ENCODE data around the gene SSBP4.

DNA sequence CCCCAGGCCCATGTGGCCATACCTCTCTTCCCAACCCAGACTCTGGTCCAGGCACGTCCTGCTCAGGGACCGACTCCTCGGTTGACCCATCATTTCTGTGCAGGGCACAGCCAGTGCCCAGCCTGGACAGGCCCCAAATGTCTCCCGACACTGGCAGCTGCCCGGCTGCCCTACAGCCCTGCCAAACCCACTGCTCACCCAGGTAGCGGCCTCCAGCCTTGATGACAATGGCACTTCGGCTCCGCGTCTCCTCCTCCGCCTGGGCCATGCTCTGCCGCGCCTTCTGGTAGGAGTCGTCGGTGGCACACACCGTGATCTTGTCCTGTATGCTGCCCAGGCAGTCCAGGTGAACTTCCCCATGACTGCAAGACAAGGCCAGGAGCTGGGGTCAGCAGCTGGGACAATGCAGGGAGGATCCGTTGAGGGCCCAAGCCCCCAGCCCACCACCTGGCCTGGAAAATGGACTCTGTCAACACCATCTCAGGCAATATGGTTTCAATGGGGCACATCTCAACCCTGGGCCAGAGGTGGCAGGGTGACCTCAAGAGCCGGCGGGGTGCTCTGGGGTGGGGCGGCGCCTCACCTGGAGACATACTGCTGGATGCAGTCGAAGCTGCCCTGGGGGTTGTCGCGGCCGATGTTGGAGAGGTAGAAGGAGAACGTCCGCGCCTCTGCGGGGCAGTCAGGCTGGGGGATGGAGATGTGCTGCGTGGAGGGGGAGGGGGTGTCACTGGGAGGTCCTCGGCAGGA, 46.2 kb downstream of the SSBP4 start:
- no peak for TF ChIP-seq CEBPB (IDR thresholded peaks at IDR 0.05)
- no peak for TF ChIP-seq EP300 (IDR thresholded peaks at IDR 0.05; ENCODE audit: borderline replicate concordance)
- TF ChIP-seq TEAD4 (IDR thresholded peaks at IDR 0.05), result no peak
- TF ChIP-seq RAD21 (IDR thresholded peaks at IDR 0.05; ENCODE audit: low read depth), result no peak
- no peak for TF ChIP-seq CREB1 (IDR thresholded peaks at IDR 0.05; ENCODE audit: low read depth)
- TF ChIP-seq, protein P1, sequence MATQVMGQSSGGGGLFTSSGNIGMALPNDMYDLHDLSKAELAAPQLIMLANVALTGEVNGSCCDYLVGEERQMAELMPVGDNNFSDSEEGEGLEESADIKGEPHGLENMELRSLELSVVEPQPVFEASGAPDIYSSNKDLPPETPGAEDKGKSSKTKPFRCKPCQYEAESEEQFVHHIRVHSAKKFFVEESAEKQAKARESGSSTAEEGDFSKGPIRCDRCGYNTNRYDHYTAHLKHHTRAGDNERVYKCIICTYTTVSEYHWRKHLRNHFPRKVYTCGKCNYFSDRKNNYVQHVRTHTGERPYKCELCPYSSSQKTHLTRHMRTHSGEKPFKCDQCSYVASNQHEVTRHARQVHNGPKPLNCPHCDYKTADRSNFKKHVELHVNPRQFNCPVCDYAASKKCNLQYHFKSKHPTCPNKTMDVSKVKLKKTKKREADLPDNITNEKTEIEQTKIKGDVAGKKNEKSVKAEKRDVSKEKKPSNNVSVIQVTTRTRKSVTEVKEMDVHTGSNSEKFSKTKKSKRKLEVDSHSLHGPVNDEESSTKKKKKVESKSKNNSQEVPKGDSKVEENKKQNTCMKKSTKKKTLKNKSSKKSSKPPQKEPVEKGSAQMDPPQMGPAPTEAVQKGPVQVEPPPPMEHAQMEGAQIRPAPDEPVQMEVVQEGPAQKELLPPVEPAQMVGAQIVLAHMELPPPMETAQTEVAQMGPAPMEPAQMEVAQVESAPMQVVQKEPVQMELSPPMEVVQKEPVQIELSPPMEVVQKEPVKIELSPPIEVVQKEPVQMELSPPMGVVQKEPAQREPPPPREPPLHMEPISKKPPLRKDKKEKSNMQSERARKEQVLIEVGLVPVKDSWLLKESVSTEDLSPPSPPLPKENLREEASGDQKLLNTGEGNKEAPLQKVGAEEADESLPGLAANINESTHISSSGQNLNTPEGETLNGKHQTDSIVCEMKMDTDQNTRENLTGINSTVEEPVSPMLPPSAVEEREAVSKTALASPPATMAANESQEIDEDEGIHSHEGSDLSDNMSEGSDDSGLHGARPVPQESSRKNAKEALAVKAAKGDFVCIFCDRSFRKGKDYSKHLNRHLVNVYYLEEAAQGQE (IDR thresholded peaks at IDR 0.05; ENCODE audit: low read depth), result no peak
- no peak for TF ChIP-seq FOXM1 (IDR thresholded peaks at IDR 0.05; ENCODE audit: borderline replicate concordance, low read depth)
- no peak for TF ChIP-seq TCF12 (IDR thresholded peaks at IDR 0.05; ENCODE audit: low read depth)
- no peak for TF ChIP-seq EGR1 (IDR thresholded peaks at IDR 0.05)
- no peak for TF ChIP-seq YY1 (IDR thresholded peaks at IDR 0.05; ENCODE audit: low read depth)
- TF ChIP-seq ZBTB7A (IDR thresholded peaks at IDR 0.05; ENCODE audit: low read depth), result no peak
- TF ChIP-seq, protein P2, sequence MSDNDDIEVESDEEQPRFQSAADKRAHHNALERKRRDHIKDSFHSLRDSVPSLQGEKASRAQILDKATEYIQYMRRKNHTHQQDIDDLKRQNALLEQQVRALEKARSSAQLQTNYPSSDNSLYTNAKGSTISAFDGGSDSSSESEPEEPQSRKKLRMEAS (IDR thresholded peaks at IDR 0.05), result no peak
- no peak for TF ChIP-seq TAF1 (IDR thresholded peaks at IDR 0.05; ENCODE audit: low read depth)
- TF ChIP-seq NFIC (IDR thresholded peaks at IDR 0.05), result no peak

All from Ishikawa (cell line).